ENCODE data around the gene KIAA1217. TPM values are rescaled to one million over a fixed set of nuclear protein-coding genes. Genes with fewer than 3 reads are reported as not detected.

KIAA1217 gene
- polyA plus RNA-seq, 2 of the 4 experiments (the other 2 are of a cell fraction), result 1.5 to 2.7 TPM

- WGBS (ENCODE audit: missing lambda C conversion rate), result 4% methylated on average over 1 of the region's 1 CpG
- Histone ChIP-seq H3K4me3 (peak overlapping the region; percentile 46), H3K4me1 (peaks cover 18% of the 10 kb centered on the region), H3K27ac (peak overlapping the region; percentile 43 to 54; a peak in 3 of 6 replicates), H3K4me2 (peak overlapping the region; percentile 98), H3K9me3 (no peaks in the 10 kb centered on the region)
- FAIRE-seq (no peak), ATAC-seq (no peak), DNase-seq (ENCODE audit: low read depth in 1 of 2, low spot score in 1 of 2) (peak in 1 of 2 experiments; percentile 11)
- TF ChIP-seq HOXB5 (CRISPR knock-in tag; IDR thresholded peaks at IDR 0.05), result no peak
- TF ChIP-seq NPAS2 (CRISPR knock-in tag; IDR thresholded peaks at IDR 0.05; ENCODE audit: borderline replicate concordance), result no peak
- no peak for TF ChIP-seq EHMT2 (IDR thresholded peaks at IDR 0.05; ENCODE audit: low read depth)
- TF ChIP-seq KDM1A (IDR thresholded peaks at IDR 0.05; ENCODE audit: low read depth), result no peak
- TF ChIP-seq RFX5 (IDR thresholded peaks at IDR 0.05), result no peak
- TF ChIP-seq E2F6 (IDR thresholded peaks at IDR 0.05; ENCODE audit: borderline replicate concordance, low read depth), result no peak
- TF ChIP-seq BCL3 (IDR thresholded peaks at IDR 0.05), result no peak
- TF ChIP-seq SMC3 (IDR thresholded peaks at IDR 0.05), result no peak
- TF ChIP-seq JUN (IDR thresholded peaks at IDR 0.05), result no peak
- no peak for TF ChIP-seq ZFP36 (IDR thresholded peaks at IDR 0.05; ENCODE audit: borderline replicate concordance, partially characterized antibody)
- TF ChIP-seq FOSL2 (IDR thresholded peaks at IDR 0.05), result no peak
- TF ChIP-seq FOSL2 (CRISPR knock-in tag; IDR thresholded peaks at IDR 0.05), result no peak
- TF ChIP-seq, protein P1, sequence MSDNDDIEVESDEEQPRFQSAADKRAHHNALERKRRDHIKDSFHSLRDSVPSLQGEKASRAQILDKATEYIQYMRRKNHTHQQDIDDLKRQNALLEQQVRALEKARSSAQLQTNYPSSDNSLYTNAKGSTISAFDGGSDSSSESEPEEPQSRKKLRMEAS (IDR thresholded peaks at IDR 0.05), result no peak
- ChIA-PET POLR2A (interaction anchor here (0.7 kb wide), 1 partner anchor 592 kb away, joined by 3 read pairs; no protein-coding TSS in a partner anchor), CTCF (interaction anchor here (0.8 to 1.5 kb wide), 3 partner anchors 16 to 473 kb away, joined by 3 to 5 read pairs (median 4); no protein-coding TSS in a partner anchor)
Measured at GRCh38 chr10:24467136-24467535, 258.2 kb downstream of the KIAA1217 start.

GRCh38 chr10:24467605-24468004 is 258.7 kb downstream of the KIAA1217 start:
- WGBS (ENCODE audit: missing lambda C conversion rate), result 55% methylated on average over 2 of the region's 2 CpGs
- H3K27ac ChIP-seq, result no peak overlapping the region
- H3K4me2 ChIP-seq, result peak overlapping the region; percentile 98
- DNase-seq (ENCODE audit: low read depth in 1 of 2, low spot score in 1 of 2), result no peak
- peaks cover 18% of the 10 kb centered on the region for H3K4me1 ChIP-seq
- peak overlapping the region; percentile 46; the same call in 2 of the 3 replicates for H3K4me3 ChIP-seq
- ATAC-seq, result no peak
- FAIRE-seq, result no peak
- CTCF ChIA-PET, result interaction anchor here (0.8 to 1.5 kb wide), 2 partner anchors 16 to 35 kb away, joined by 3 to 5 read pairs; no protein-coding TSS in a partner anchor
- H3K9me3 ChIP-seq, result no peaks in the 10 kb centered on the region
- TF ChIP-seq TFCP2L1 (CRISPR knock-in tag; IDR thresholded peaks at IDR 0.05), result no peak
- TF ChIP-seq RAD21 (conservative IDR thresholded peaks at IDR 0.05 in 1 of 2, IDR thresholded peaks at IDR 0.05 in 1 of 2), result no peak
- no peak for TF ChIP-seq EHF (CRISPR knock-in tag; IDR thresholded peaks at IDR 0.05)
- no peak for TF ChIP-seq EHMT2 (IDR thresholded peaks at IDR 0.05; ENCODE audit: low read depth)
- TF ChIP-seq SMC3 (IDR thresholded peaks at IDR 0.05), result no peak
- TF ChIP-seq RFX5 (IDR thresholded peaks at IDR 0.05), result no peak
- TF ChIP-seq POLR2AphosphoS2 (conservative IDR thresholded peaks at IDR 0.05; ENCODE audit: low read length), result no peak
- no peak for TF ChIP-seq FOXS1 (CRISPR knock-in tag; IDR thresholded peaks at IDR 0.05)
- TF ChIP-seq MYC (IDR thresholded peaks at IDR 0.05; ENCODE audit: borderline replicate concordance, low read length), result no peak
- no peak for TF ChIP-seq E2F6 (IDR thresholded peaks at IDR 0.05; ENCODE audit: borderline replicate concordance, low read depth)
- no peak for TF ChIP-seq REST (IDR thresholded peaks at IDR 0.05)
- no peak for TF ChIP-seq HEYL (CRISPR knock-in tag; IDR thresholded peaks at IDR 0.05)
- TF ChIP-seq HOXB13 (CRISPR knock-in tag; IDR thresholded peaks at IDR 0.05; ENCODE audit: low read depth), result no peak
- TF ChIP-seq RNF2 (IDR thresholded peaks at IDR 0.05; ENCODE audit: borderline replicate concordance, low read depth), result no peak
- no peak for TF ChIP-seq KDM5A (IDR thresholded peaks at IDR 0.05)
- no peak for TF ChIP-seq JUNB (IDR thresholded peaks at IDR 0.05)
- TF ChIP-seq BHLHE40 (IDR thresholded peaks at IDR 0.05; ENCODE audit: low read depth, low read length), result no peak
- no peak for TF ChIP-seq HOXB5 (CRISPR knock-in tag; IDR thresholded peaks at IDR 0.05)
- TF ChIP-seq HDAC2 (IDR thresholded peaks at IDR 0.05), result no peak
- POLR2A ChIA-PET, result interaction anchor here (0.7 kb wide), 1 partner anchor 593 kb away, joined by 3 read pairs; no protein-coding TSS in a partner anchor
